Mesodermal cell (in vitro differentiated cells): ENCODE data around the gene PPIL4.

Experiments used
- H3K27ac ChIP-seq: 2 replicates; pipeline ENCODE4 v1.7.0; 2013; ENCODE audit warnings: mild to moderate bottlenecking, low read depth, low read length, moderate library complexity; ENCODE audit not compliant: severe bottlenecking
- H3K36me3 ChIP-seq: 2 replicates; pipeline ENCODE4 v1.7.1; 2013; ENCODE audit warnings: mild to moderate bottlenecking, low read length, moderate library complexity; ENCODE audit not compliant: control insufficient read depth, insufficient read depth
- H3K4me1 ChIP-seq: one replicate; pipeline ENCODE4 v1.7.1; 2013; ENCODE audit warnings: mild to moderate bottlenecking, low read length; ENCODE audit not compliant: insufficient read depth, control insufficient read depth, poor library complexity, severe bottlenecking
- H3K4me3 ChIP-seq: 2 replicates; pipeline ENCODE4 v1.7.0; 2013; ENCODE audit warnings: low read length, control low read depth, mild to moderate bottlenecking; ENCODE audit not compliant: insufficient read depth, poor library complexity, severe bottlenecking; ENCODE audit errors: extremely low read depth
- H3K9me3 ChIP-seq: 2 replicates; pipeline ENCODE4 v1.7.1; 2013; ENCODE audit warnings: mild to moderate bottlenecking, low read length, moderate library complexity; ENCODE audit not compliant: control insufficient read depth
- WGBS, 2 experiments: methylation state at CpG; one replicate each; pipeline ENCODE4 v1.1.5; 2013; ENCODE audit warnings: missing lambda C conversion rate in 2 of 2; ENCODE audit not compliant: insufficient coverage in 2 of 2; 5-methylcytosine and 5-hydroxymethylcytosine counted together

The PPIL4 gene

GRCh38 chr6:149458196-149458595 is 87.6 kb downstream of the PPIL4 start:
- WGBS, 2 experiments, result 96 to 100% methylated on average over 3 to 6 of the region's 7 CpGs
- Histone ChIP-seq H3K27ac (no peak overlapping the region), H3K4me1 (no peaks in the 10 kb centered on the region), H3K9me3 (no peaks in the 10 kb centered on the region), H3K4me3 (no peak overlapping the region), H3K36me3 (no peaks in the 10 kb centered on the region)

- WGBS, 2 experiments, result 87 to 95% methylated on average over 4 to 6 of the region's 7 CpGs
- no peaks in the 10 kb centered on the region for H3K4me1 ChIP-seq
- no peak overlapping the region for H3K4me3 ChIP-seq
- no peaks in the 10 kb centered on the region for H3K36me3 ChIP-seq
- no peak overlapping the region for H3K27ac ChIP-seq
- no peaks in the 10 kb centered on the region for H3K9me3 ChIP-seq
Measured at GRCh38 chr6:149457316-149457884, 88.4 kb downstream of the PPIL4 start.

- Histone ChIP-seq H3K4me3 (no peak overlapping the region), H3K9me3 (no peaks in the 10 kb centered on the region), H3K27ac (no peak overlapping the region), H3K36me3 (no peaks in the 10 kb centered on the region), H3K4me1 (no peaks in the 10 kb centered on the region)
- WGBS, 2 experiments, result 93 to 96% methylated on average over 39 to 49 of the region's 49 CpGs
Measured at GRCh38 chr6:149456311-149457021, 89.4 kb downstream of the PPIL4 start.

GRCh38 chr6:149455031-149455732 is 90.7 kb downstream of the PPIL4 start:
- no peaks in the 10 kb centered on the region for H3K36me3 ChIP-seq
- no peak overlapping the region for H3K27ac ChIP-seq
- H3K9me3 ChIP-seq, result no peaks in the 10 kb centered on the region
- H3K4me3 ChIP-seq, result no peak overlapping the region
- 88 to 90% methylated on average over 11 of the region's 11 CpGs for WGBS, 2 experiments
- H3K4me1 ChIP-seq, result no peaks in the 10 kb centered on the region
